Fibroblast of pulmonary artery (primary cell): ENCODE measurements around the gene LRCH1.

ENCODE experiments used
- DNase-seq: peaks from one replicate; pipeline ENCODE4 v3.0.0-alpha.2; 2010; ENCODE audit warnings: low read depth
- H3K4me3 ChIP-seq: replicated peaks from 2 replicates; pipeline ENCODE4 v1.5.1; 2011; ENCODE audit warnings: low read depth, mild to moderate bottlenecking, control low read depth, low read length, moderate library complexity
- TF ChIP-seq, protein P1 (sequence below): IDR thresholded peaks from 2 replicates; pipeline ENCODE4 v1.5.1; 2011; ENCODE audit warnings: mild to moderate bottlenecking, control low read depth, low read length, inconsistent platforms; ENCODE audit errors: missing control alignments

Gene LRCH1

DNA sequence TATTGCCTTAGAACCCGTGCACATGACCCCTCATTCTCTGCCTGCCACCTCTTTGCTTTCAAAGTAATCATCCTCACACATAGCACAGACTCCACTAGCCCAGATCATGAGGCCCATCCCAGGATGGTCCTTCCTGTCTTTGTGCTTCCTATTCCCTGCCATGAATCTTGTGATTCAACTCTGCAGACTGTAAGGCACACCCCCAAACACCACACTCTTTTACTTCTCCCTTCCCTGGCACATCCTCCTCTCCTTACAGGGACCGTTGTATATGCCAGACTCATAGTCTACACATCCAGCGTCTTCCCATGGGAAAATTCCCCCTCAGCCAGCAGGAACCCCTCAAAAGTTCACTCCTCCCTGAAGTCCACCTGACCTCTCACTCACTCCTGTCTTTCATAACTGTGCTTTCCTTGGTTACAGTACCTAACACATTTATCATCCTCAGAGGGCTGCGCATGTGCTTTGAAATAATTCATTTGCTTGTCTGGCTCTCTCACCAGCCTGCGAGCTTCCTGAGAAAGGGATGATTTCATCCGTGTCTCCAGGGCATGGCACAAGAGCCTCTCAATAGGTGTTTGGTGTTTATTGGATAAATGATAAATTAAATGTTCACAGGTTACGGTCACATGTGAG, 26.8 kb upstream of the LRCH1 start:
- TF ChIP-seq, protein P1, sequence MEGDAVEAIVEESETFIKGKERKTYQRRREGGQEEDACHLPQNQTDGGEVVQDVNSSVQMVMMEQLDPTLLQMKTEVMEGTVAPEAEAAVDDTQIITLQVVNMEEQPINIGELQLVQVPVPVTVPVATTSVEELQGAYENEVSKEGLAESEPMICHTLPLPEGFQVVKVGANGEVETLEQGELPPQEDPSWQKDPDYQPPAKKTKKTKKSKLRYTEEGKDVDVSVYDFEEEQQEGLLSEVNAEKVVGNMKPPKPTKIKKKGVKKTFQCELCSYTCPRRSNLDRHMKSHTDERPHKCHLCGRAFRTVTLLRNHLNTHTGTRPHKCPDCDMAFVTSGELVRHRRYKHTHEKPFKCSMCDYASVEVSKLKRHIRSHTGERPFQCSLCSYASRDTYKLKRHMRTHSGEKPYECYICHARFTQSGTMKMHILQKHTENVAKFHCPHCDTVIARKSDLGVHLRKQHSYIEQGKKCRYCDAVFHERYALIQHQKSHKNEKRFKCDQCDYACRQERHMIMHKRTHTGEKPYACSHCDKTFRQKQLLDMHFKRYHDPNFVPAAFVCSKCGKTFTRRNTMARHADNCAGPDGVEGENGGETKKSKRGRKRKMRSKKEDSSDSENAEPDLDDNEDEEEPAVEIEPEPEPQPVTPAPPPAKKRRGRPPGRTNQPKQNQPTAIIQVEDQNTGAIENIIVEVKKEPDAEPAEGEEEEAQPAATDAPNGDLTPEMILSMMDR: no peak
- no peak for DNase-seq
- H3K4me3 ChIP-seq: no peak overlapping the region

GRCh38 chr13:46526740-46527139, 26.2 kb upstream of the LRCH1 start:
- TF ChIP-seq, protein P1: no peak
- DNase-seq: no peak

DNA sequence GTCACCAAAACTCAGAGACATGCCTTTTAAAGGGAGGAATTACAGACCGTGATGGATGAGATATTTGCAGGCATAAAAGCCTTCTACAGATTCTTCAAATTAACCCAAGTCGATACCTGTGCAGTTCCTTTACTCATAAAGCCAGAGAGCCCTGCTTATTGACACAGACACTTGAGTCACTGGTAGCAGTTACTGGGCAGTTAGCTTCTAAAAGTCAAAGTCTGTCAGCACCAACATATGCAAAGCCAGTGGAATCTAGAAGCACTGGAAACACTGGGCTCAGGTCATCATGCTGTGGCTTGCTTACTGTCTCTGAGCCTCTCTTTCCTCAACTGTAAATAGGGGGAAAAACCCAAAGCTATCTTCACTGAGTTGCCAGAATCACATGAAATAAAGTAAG, 25.7 kb upstream of the LRCH1 start:
- H3K4me3 ChIP-seq: no peak overlapping the region
- TF ChIP-seq, protein P1: no peak
- no peak for DNase-seq

More at GRCh38 chr13:46526740-46527139, 26.2 kb upstream of the LRCH1 start:
- H3K4me3 ChIP-seq: no peak overlapping the region

DNA sequence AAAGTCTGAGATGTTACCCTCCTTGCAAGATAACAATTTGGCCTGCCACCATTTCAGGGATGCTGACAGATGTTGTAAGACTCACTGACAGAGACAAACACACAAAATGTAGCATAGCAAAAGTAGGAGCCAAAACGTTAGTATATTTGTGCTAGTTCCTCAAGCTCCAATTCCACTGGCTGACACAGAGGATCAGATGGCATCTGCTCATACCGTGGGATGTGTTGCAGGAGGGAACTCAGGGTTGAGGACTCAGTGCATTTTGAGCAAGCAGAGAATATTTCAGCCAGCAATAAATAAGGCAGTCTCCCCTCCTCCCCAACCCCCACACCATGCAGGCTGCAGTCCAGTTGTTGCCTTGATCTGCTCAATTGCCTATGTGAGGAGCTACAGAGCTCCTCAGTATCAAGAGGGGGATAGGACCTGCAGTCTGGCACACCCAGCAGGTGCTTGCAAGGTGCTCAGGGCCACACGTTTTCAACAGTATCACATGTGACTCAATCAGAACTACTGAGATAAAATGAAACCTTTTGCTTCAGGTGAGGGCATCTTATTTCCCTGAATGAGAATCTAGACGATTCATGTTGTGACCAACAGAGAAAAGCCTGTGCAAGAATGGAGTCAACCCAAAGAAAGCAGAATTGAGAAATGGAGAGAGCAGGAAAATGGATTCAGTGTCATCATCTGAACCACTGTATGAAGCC, 23.6 kb upstream of the LRCH1 start:
- no peak for DNase-seq

GRCh38 chr13:46530084-46530935, 22.7 kb upstream of the LRCH1 start:
- TF ChIP-seq, protein P1: no peak
- peak; percentile 37 for DNase-seq
- H3K4me3 ChIP-seq: no peak overlapping the region

More for the DNA sequence above, 23.6 kb upstream of the LRCH1 start:
- no peak overlapping the region for H3K4me3 ChIP-seq
- TF ChIP-seq, protein P1: no peak

DNA sequence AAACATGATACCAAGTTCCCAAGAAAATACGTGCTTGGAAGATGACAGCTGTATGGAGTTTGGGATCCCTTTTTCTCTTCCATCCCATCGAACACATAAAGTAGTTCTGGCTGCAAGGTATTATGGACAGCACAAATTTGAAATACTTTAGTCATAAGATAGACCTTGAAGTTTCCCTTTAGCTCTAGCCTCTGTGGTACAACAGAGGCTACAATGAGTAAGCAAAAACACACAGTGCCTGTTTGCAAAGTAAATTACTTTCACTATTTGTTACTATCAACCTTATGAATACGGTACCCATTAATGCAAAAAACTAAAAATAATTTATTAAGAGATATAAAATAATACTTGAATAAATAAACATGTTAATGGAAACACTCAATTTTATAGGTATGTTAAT, 21.0 kb upstream of the LRCH1 start:
- no peak for DNase-seq
- TF ChIP-seq, protein P1: no peak
- no peak overlapping the region for H3K4me3 ChIP-seq
